Activated T-cell treated with anti-CD3 and anti-CD28 coated beads for 48 hours (primary cell): ENCODE measurements around the gene ARHGAP15.

ENCODE experiments used
- DNase-seq: peaks from one replicate; pipeline ENCODE4 v3.0.0-alpha.2; 2020; ENCODE audit warnings: low read depth

ARHGAP15 gene

DNA sequence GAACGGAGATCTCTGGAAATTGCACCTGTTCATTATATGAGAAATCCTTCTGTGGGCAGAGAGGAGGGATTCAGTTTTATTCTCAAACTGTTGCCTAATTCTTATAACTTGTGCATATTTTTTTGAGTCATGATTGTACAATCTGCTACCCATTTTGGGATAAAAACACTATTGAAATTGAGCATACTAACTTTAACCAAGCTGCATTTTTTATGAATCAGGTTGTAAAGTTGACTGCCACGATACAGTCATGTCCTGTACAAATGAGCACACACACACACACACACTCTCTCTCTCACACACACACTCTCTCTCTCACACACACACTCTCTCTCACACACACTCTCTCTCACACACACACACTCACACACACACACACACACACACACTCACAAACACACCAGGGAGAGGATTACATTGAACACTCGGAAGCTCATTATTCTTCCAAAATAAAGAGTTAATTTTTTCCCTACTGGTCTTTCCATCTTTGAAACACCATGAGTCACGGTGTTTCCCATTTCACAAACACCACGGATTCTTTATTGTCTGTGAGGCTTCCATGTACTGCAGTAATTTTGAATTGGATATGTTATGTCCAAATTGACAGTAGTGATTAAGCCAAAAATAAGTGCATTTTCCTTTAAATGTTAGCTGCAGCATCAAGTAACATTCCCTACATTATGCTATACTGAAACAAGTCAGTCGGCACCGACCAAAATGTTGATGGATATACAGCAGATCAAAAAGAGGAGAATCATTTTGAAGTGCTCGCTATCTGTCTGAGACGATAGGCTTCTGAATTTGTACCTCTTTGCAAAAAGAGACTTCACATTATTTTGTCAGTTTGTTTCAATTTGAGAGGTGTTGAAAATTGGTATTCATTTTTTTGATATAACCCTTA is 216.9 kb downstream of the ARHGAP15 start:
- DNase-seq, result no peak

DNA sequence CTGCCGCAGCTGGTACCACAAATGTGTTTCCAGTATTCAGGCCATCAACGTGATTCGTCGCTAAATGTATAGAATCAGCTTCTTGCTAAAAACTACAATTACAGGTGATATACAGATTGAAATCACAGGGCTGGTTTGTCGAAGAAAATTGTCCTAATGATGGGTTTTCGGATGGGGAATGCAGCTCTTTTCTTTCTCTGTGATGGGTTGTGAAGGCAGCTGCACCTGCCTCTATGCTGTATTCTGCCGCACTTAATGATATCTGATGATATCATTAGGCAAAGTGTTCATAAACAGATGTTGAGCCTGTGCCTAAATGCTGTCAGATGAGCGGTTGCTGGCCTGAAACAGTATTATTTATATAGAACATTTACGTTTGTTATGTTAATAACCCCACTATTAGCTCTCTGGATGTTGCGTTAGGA is 218.1 kb downstream of the ARHGAP15 start:
- DNase-seq, result no peak

DNA sequence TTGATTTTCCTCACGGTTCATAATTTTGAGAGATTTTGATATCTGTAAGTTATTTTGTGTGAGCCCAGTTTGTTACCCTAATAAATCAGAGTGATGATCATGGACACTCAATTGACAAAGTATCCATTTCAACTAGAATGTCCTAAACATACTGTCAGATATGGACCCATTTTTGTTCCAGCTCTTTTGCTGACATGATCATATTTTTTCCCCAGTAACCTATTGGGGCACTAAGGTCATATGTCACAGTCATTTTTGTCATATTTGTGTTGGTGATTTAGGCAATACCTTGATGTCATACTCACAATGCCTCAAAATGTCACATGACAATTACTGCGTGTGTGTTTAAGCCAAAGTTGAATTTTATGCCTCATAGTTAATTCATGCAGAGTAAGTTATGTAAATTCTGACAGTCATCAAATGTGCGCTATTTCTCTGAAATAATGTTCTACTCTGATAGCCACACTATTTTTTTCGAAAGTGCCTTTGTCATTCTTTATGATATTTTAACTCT is 218.7 kb downstream of the ARHGAP15 start:
- no peak for DNase-seq

DNA sequence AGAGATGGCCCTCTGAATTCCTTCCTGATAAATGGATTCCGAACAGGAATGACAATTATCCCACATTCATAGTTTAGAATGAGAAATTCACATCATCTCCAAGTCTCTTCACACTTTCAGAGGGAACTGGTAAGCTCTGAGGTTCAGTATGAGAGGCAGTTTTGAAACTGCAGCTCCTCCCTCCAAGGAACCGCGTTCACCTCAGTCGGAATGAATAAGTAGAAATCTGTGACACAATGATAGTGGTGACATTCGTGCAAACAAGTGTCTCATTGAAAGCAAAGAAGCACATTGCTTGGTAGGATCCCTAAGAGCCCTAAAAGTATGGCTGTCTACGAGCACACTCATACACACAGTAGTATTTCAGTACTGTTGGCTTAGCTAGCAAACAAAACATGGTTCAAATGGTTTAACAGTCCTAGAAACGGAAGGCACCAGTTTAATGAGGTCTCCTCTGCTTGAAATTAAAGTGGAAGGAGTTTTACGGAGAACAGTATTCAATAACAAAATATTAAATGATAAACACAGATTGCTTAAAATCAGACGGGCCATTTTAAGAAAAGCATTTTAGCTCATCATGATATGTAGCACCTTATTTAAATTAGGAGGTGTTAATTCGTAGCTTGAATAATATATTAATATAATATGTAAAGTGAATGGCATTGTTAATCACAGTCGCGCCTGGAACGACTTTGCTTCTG is 225.0 kb downstream of the ARHGAP15 start:
- DNase-seq, result no peak

DNA sequence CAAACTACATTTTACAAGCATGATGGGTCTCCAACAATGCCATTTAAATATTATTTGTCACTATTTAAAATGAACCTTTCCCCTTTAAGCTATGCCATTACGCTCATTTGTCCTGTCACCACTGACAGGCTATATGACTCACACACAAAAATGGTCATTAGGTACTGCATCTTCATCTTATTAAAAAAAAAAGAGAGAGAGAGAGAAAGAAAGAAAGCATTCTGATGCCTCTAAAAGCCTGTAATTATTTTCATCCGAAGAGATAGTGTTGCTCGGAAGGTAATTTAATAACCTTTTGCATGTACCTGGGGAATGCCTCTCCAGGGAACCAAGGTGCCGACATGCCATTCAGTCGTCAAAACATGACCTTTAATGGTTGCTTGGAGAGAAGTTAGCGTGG is 226.7 kb downstream of the ARHGAP15 start:
- DNase-seq, result no peak

DNA sequence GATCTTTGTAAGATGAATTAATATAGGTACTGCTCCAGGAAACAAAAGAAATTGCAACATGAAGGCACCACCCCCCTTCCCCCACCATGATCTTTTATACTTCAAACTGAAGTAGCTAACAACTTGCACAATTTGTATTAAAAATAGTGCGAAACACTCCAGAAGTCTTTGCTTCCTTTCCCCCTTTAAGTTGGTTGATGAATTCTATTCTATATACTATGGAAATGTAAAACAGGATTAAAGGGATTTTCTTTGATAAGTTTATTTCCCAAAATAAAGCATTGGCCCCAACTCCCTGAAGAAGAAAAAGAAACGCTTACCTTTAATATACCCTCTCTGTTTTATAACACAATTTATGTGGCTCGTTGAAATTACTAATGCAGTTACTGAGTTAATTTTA is 227.1 kb downstream of the ARHGAP15 start:
- no peak for DNase-seq

DNA sequence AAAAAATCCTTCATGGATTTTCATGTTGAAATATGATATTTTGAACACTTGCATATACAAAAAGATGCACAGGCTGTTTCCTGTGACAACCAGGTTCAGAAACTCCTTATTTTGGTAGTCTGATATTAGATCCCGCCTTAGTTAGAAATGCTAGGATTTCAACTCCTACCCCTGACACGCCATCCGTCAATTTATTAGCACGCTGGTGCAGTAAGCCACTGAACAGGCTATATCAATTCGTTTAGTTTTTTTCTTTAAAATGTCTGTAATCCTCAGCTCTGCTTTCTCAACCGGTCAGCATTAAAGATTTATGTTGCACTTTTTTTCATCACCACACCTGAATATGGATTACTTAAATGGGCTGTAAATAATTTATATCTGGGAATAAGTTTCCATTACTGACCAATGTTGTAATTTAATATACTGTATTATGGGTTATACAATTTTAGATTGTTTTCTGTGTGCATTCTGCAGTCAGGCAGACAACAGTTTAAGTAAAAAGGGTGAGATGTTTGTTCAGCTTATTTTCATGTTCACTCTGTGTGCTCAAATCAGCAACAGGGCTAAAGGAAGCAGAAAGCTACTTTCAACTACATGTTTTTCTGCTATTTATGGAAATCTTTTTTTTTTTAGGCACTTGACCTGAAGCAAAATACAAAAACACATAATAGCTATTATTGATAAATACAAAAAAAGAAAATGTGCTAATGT is 227.7 kb downstream of the ARHGAP15 start:
- DNase-seq, result no peak

DNA sequence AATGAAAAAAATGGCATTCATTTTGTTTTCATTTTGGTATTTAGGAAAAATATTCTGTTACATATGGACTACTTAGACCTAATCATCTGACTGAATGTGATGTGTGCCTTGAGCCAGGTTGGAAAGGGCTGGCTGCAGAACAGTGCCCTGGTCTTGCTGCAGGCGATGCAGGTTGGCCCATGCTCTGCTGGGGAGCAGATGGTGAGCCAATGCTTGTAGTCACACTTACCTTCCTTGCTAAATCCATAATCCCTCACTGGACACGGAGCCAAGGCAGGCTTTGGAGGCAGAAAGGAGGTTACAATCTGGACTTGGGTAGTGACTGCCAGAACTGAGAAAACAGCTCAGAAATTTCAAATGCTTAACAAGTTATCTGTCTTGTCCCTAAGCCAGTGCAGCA is 228.7 kb downstream of the ARHGAP15 start:
- DNase-seq, result no peak

DNA sequence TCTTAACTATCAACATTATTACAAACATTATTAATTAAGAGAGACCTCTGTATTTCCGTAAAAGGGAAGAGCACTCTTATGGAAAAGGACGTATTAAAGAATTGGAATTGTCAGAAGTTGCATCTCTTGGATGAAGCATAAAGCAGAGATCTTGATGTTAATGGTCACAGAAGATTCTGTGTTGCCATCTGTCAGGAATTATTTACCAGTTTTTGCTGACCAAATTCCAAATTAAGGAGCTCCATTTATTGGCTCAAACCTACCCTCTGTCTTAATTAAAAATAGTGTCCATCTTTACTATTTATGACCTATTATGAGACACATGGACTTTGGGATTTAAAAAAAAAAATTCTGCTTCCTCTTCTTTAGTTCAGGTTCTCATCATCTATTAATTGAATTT is 232.1 kb downstream of the ARHGAP15 start:
- no peak for DNase-seq

DNA sequence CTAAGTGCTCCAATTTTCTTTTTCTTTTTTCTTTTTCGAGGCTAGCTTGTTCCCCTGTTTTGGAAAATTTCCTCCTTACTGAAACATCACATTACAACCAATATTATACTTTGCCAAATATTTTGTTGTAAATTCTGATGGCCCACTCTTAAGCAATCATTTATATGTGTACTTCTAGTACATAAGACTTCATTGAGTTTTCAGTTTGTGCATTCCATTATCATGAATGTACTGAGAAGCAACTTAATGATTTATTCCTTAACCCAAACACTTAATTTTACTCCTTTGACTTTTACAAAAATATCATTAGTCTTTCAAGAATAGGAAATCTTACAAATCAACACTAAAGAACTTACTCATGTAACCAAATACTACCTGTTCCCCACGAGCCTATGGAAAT is 242.4 kb downstream of the ARHGAP15 start:
- DNase-seq, result no peak

DNA sequence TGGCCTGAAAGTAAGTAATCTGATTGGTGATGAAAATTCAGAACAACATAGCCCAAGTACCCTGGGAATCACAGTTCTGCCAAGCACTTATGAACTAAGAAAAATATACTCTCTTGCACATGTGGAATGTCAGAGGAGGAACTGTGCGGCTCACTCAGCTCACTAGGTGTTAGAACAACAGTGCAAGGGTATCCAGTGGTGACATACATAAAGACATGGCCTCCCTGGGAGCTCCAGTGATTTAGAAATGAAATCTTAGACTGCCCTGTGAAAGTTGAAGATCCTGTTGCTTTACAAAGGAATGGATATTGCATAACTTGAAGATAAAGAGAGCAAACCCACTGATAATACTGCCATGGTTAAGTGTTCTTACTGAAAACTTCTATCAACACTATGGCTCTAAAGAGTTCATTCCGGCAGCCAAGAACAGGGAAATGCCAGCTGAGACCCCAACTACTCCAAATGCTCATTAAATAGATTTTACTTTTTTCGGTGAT is 246.2 kb downstream of the ARHGAP15 start:
- DNase-seq, result no peak

DNA sequence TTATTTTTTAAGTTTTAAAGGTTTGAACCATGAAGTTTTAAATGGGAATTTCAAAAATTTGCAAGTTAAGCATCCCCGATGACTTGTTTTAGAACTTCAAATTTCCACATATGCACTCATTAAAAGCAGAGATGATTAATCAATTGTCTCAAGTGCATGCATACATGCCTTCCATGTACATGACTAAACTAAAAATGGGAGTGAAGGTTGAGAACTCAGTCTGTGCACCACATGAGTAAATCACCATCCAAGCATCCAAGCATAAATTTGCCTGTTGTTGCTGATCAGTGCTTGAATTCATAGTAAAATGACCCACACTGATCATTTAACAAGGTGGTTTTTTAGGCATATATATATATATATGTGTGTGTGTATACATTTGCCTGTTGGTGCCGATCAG is 249.8 kb downstream of the ARHGAP15 start:
- no peak for DNase-seq

DNA sequence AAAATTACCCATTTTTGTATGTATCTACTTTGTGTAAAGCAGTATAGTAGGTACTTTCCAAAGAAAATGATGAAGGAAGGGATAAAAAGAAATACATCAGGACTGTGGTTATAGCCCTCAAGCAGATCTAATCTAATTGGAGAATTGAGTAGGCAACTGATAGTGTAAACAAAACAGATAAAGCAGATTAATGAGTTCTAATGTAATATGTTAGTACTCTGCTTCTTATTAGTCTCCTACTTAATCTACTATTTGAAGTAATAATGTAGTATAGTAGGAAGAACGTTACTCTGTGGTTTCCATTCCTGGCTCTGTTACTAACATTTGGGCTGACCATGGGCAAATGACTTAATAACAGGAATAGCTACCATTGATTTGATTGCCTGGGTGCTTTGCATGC is 250.7 kb downstream of the ARHGAP15 start:
- no peak for DNase-seq

DNA sequence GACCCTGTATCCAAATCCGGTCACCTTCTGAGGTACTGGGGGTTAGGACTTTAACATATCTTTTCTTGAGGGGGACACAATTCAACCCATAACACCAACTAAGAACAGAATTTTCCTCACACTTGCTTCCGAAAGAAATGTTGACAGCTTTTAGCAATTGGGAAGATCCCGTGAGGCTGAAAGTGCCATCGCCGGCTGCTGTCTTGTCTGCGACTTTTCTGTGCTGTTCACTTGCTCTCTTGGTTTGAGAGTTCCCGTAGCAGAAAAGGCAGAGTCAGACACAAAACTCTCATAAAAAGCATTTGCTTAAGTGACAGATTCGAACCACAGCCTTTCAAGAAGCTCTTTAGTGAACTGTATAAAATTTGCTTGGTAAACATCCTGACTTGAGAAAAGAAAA is 253.4 kb downstream of the ARHGAP15 start:
- DNase-seq, result no peak

DNA sequence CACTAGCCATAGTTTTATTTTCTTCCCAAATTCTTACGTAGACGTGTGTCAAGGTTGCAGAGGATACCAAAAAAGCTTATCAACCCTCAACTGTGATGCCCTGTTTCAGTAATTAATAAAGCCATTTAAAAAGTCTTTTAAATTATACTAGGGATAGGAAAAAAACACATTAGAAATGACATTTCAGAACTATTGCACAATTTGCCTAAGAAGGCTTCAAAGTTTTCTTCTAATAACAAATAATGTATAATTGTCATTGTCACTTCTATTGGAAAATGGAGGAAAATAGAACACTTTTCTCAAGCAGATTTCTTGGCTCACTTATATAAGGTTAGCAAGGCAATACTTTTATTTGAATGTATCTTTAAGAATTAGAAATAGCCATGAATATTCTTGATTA is 253.8 kb downstream of the ARHGAP15 start:
- DNase-seq, result no peak

DNA sequence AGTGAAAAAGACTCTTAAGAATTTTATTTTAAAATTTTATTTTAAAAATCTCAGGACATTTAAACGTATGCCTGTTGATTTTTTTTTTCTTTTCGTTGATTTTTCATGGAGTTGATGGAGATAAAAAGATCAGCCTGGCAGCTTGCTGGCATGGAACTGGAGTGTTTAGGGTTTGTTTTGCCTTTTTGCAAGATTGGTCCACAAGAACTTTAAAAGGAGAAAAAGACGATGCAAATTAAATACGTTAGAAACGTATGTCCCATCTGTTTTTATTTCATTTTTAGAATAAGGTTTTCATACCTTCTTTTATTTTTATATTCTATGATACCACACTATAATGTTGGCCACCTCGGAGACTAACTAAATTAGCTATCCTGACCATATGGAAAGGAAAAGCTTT is 254.9 kb downstream of the ARHGAP15 start:
- no peak for DNase-seq

DNA sequence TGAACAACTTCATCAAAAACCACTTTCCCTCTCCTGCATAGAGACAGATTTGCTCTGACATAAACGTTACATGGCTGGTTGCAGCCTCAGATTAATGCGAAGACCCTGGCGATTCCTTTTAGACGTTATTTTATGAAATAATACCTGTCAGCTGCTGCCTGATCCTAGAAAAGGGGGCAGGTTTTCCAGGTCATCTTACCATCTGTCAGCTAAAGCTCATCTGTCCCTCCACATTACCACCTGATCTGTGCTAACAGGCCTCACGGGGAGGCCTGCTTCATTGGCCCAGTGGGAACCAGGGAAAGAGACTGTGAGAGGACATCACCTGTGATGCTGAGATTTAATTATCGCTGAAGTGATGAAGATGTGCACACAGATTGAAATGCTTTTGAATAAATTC is 261.0 kb downstream of the ARHGAP15 start:
- DNase-seq, result no peak

DNA sequence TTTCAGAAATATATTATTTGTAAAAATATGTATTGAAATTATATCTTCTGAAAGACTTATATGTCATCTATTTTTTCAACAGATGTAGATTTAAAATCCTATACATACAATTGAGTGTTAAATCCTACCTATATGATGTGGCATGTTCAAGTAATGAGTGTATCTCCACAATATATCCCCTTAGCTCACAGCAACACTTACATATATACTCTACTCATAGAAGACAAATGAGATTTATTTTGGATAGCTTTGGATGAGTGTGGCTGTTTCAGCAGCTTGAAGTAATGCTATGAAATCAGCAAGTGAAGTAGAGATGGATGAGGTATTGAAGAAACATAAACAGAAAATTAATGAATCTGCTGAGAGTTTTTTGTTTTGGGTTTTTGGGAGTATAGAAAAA is 263.1 kb downstream of the ARHGAP15 start:
- no peak for DNase-seq

DNA sequence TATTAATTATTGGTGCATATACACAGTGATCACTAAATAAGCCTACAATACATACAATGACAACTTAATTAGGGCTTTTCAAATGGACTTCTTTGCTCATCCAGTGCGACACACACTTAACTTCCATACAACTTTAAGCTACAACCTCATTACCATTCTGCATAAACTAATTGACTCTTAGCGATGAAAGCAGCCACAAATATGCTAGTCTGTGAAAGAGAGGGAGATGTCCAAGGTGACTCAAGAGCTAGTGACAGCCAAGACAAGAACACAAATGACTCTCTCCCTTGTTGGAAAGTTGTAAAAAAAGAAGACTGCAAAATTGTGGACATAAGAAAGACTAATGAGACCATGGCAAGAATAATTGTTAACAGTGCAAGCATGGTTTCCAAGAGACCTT is 264.8 kb downstream of the ARHGAP15 start:
- no peak for DNase-seq

DNA sequence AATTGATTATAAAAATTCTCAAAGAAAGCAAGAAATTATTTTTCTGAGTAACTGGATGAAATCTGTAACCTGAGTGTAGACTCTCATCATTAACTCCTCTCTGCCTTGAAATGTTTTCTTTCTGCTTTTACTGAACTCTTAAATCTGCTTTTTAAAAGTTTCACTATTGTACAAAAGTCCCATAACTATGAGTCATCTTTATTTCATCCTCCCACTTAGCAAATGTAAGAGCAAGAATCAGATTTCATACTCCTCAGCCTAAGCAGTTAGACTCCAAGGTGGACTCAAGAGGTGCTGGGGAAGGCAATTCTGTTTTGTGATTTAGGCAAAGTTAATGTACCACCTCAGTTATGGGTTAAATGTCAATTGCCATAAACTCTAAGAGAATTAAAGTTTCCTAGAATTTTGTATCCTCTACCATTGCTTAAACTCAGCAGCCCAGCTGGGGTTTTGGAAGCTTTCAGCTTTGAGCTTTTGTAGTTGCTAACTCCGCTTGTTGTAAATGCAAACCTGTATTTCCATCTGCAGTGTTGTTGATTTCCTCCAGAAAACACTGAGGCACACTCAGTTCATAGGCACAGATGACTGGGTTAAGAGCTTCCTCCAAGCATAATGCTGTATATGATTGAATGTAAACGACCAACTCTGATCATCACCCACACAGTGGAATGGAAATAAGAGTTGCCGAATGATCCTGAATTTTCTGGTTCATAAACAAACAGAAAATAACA is 268.8 kb downstream of the ARHGAP15 start:
- no peak for DNase-seq

DNA sequence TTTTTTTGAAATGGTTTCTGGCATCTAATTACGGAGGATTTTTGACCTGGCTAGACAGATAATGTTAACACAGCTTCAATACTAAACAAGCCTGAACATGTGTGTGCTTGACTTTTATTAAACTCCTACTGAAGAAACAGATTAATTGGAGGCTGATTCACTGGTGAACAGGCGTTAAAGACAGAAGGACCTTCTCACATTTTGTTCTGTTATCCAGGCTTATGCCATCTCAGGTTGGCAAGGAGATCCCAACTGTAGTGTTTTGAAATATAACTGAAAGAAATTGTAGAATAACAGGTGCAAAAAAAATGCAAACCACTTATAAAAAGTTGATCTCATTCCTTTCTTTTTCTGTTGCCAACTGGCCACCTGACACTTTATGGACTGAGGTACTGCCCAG is 269.6 kb downstream of the ARHGAP15 start:
- no peak for DNase-seq

DNA sequence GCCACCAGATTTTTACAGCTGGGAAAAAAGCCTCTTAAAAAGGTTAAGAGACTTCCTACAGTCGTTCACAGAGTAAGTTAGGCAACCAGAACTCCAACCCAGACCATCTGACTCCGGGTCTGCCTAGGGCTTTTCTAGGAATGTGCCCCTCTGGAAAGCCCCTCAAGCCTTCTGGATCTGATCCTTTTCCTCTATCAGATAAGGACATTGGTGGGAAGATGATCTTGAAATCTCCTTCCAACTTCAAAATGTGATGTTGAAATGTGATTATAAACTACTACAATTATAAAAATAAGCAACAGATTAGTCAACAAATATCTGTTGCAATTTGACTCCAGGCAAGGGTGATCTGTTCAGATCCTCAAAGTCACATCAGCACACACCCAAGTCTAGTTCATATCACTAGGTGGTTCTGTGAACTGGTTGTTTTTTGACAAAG is 270.4 kb downstream of the ARHGAP15 start:
- no peak for DNase-seq
